Sigmoid colon (tissue), 7 donors: ENCODE measurements around the gene AP1M1. TPM values are rescaled to one million over a fixed set of nuclear protein-coding genes. Genes with fewer than 3 reads are reported as not detected.

Experiments
- DNase-seq: peaks from one replicate; pipeline ENCODE4 v3.0.0-alpha.2; 2019
- H3K27ac ChIP-seq, 4 donors: fragments of 200-600 bp; sonication (generic); one replicate each; pipeline ENCODE4 v1.5.1; 2016 to 2019; ENCODE audit warnings: mild to moderate bottlenecking in 1 of 4
- H3K27me3 ChIP-seq, 3 donors: fragments of 200-600 bp; sonication (generic); one replicate each; pipeline ENCODE4 v1.5.1; 2019; ENCODE audit warnings: mild to moderate bottlenecking in 1 of 3
- H3K36me3 ChIP-seq, 4 donors: fragments of 200-600 bp; sonication (generic); one replicate each; pipeline ENCODE4 v1.5.1; 2016 to 2019
- H3K4me1 ChIP-seq, 4 donors: fragments of 200-600 bp; sonication (generic); one replicate each; pipeline ENCODE4 v1.5.1; 2017 to 2019
- H3K4me3 ChIP-seq, 4 donors: fragments of 200-600 bp; sonication (generic); one replicate each; pipeline ENCODE4 v1.5.1; 2017 to 2019; ENCODE audit warnings: mild to moderate bottlenecking in 2 of 4, moderate library complexity in 1 of 4
- H3K9me3 ChIP-seq, 4 donors: fragments of 200-600 bp in 3 of 4; sonication (generic) in 3 of 4; one replicate each; pipeline versions ENCODE4 v1.5.1 to v1.6.1; 2013 to 2019
- CTCF ChIP-seq, 4 experiments: fragments of 450-650 bp in 3 of 4; fragments of 200-600 bp in 1 of 4; IDR thresholded peaks; one replicate each; pipeline ENCODE4 v1.5.1; 2016 to 2019; ENCODE audit warnings: antibody characterized with exemption in 4 of 4, mild to moderate bottlenecking in 3 of 4, moderate library complexity in 2 of 4
- EP300 ChIP-seq, 4 donors: sonication (generic); formaldehyde crosslinking; IDR thresholded peaks; one replicate each; pipeline ENCODE4 v1.6.1; 2017; ENCODE audit warnings: antibody characterized with exemption in 4 of 4
- POLR2A ChIP-seq, 2 donors: fragments of 450-650 bp; IDR thresholded peaks; one replicate each; pipeline ENCODE4 v1.6.1; 2016; ENCODE audit warnings: antibody characterized with exemption in 2 of 2, mild to moderate bottlenecking in 2 of 2, moderate library complexity in 2 of 2
- POLR2AphosphoS5 ChIP-seq, 4 donors: sonication (generic); formaldehyde crosslinking; IDR thresholded peaks; one replicate each; pipeline ENCODE4 v1.6.1; 2017; ENCODE audit warnings: antibody characterized with exemption in 4 of 4
- WGBS, 2 donors: extraction: QIAGEN DNeasy Blood & Tissue Kit; methylation state at CpG; one replicate each; pipeline ENCODE4 v1.1.7; 2013; 5-methylcytosine and 5-hydroxymethylcytosine counted together
- intact Hi-C: fragments of 100-400 bp; cut with DNase I; formaldehyde crosslinking; loops from one replicate; pipeline ENCODE4 v1.15.1; 2023
- polyA plus RNA-seq, 3 donors: library from polyadenylated mRNA; stranded (reverse); fragments of 200-250 nt; gene quantifications; one replicate each; pipeline ENCODE4 v1.2.3, GENCODE V29; 2013
- total RNA-seq, 4 donors: library from RNA; depleted of rRNA; stranded (reverse); fragments of >200 nt; gene quantifications; one replicate each; pipeline ENCODE4 v1.1.0, GENCODE V29; 2016
- donor health status: healthy with polysubstance abuse.
- donor health status: Bipolar disorder and iron deficiency.
- donor health status: healthy.

Gene AP1M1
- total and polyA plus RNA-seq, 7 donors, result 18.7 to 63.7 (median 57.1) TPM

- intact Hi-C loops, result no loop called here
- peaks cover 4 to 50% (median 24%) of the 10 kb centered on the region in 4 donors for H3K36me3 ChIP-seq
- 85 to 94% methylated on average over 21 of the region's 21 CpGs for WGBS, 2 donors
- no peak for DNase-seq
- TF ChIP-seq EP300 (IDR thresholded peaks at IDR 0.05) (no peak), CTCF (IDR thresholded peaks at IDR 0.05) (no peak), POLR2A (IDR thresholded peaks at IDR 0.05) (no peak), POLR2AphosphoS5 (IDR thresholded peaks at IDR 0.05) (no peak)
- no peaks in the 10 kb centered on the region for H3K9me3 ChIP-seq
- H3K4me1 ChIP-seq, result no peaks in the 10 kb centered on the region
- no peak overlapping the region for H3K27ac ChIP-seq
- H3K27me3 ChIP-seq, result no peaks in the 10 kb centered on the region
- no peak overlapping the region for H3K4me3 ChIP-seq
Measured at GRCh38 chr19:16235811-16236652, 38.3 kb downstream of the AP1M1 start.

GRCh38 chr19:16244091-16244490 lies 46.4 kb downstream of the AP1M1 start:
- Histone ChIP-seq H3K36me3 (no peaks in the 10 kb centered on the region), H3K27me3 (no peaks in the 10 kb centered on the region), H3K4me1 (peaks cover 0 to 7% (median 0%) of the 10 kb centered on the region in 4 donors), H3K27ac (no peak overlapping the region), H3K4me3 (no peak overlapping the region), H3K9me3 (no peaks in the 10 kb centered on the region)
- intact Hi-C loops, result no loop called here
- TF ChIP-seq POLR2AphosphoS5 (IDR thresholded peaks at IDR 0.05), result no peak
- TF ChIP-seq POLR2A (IDR thresholded peaks at IDR 0.05), result no peak
- TF ChIP-seq CTCF (IDR thresholded peaks at IDR 0.05), result no peak
- no peak for TF ChIP-seq EP300 (IDR thresholded peaks at IDR 0.05)
- no peak for DNase-seq
- WGBS, 2 donors, result 48 to 60% methylated on average over 2 of the region's 2 CpGs

- intact Hi-C loops, result loop anchor here (1.0 to 5.0 kb wide), 2 partner anchors 80 to 136 kb away; no protein-coding TSS in a partner anchor
- no peaks in the 10 kb centered on the region for H3K27me3 ChIP-seq
- no peak overlapping the region for H3K27ac ChIP-seq
- H3K9me3 ChIP-seq, result no peaks in the 10 kb centered on the region
- H3K4me1 ChIP-seq, result peaks cover 0 to 7% (median 0%) of the 10 kb centered on the region in 4 donors
- H3K4me3 ChIP-seq, result no peak overlapping the region
- peak; percentile 94 for DNase-seq
- H3K36me3 ChIP-seq, result no peaks in the 10 kb centered on the region
- 40 to 46% methylated on average over 18 of the region's 18 CpGs for WGBS, 2 donors
- TF ChIP-seq CTCF (IDR thresholded peaks at IDR 0.05) (peak; percentile 92 to 99 (median 96)), EP300 (IDR thresholded peaks at IDR 0.05) (no peak)
Measured at GRCh38 chr19:16247353-16248182, 49.9 kb downstream of the AP1M1 start.

GRCh38 chr19:16248380-16249023 lies 50.8 kb downstream of the AP1M1 start:
- intact Hi-C loops, result loop anchor here (5.0 kb wide), 1 partner anchor 79 kb away; no protein-coding TSS in a partner anchor

More at GRCh38 chr19:16248380-16249023, 50.8 kb downstream of the AP1M1 start:
- peaks cover 0 to 7% (median 0%) of the 10 kb centered on the region in 4 donors for H3K4me1 ChIP-seq
- no peak for TF ChIP-seq POLR2AphosphoS5 (IDR thresholded peaks at IDR 0.05)
- no peak for TF ChIP-seq CTCF (IDR thresholded peaks at IDR 0.05)
- TF ChIP-seq POLR2A (IDR thresholded peaks at IDR 0.05), result no peak
- TF ChIP-seq EP300 (IDR thresholded peaks at IDR 0.05), result no peak
- 82 to 88% methylated on average over 7 of the region's 7 CpGs for WGBS, 2 donors
- H3K4me3 ChIP-seq, result no peak overlapping the region
- H3K27me3 ChIP-seq, result no peaks in the 10 kb centered on the region
- DNase-seq, result no peak
- H3K36me3 ChIP-seq, result no peaks in the 10 kb centered on the region
- H3K27ac ChIP-seq, result no peak overlapping the region
- H3K9me3 ChIP-seq, result no peaks in the 10 kb centered on the region
